Adrenal gland (tissue), 12 donors: ENCODE results near the gene KSR2. TPM values are rescaled to one million over a fixed set of nuclear protein-coding genes. Genes with fewer than 3 reads are reported as not detected.
A peak's percentile ranks its signal among the peaks of the same experiment; 100 is the strongest.

ENCODE experiments used
- DNase-seq, 7 donors: peaks; one replicate each; pipeline ENCODE4 v3.0.0-alpha.2; 2019 to 2020
- H3K27ac ChIP-seq, 5 donors: fragments of 200-600 bp; sonication (generic) in 4 of 5; 1 replicate in 3 of 5; 2 replicates in 2 of 5; pipeline versions ENCODE4 v1.5.1 to v1.8.0; 2016 to 2020; ENCODE audit warnings: mild to moderate bottlenecking in 1 of 5
- H3K27me3 ChIP-seq: fragments of 200-600 bp; 2 replicates; pipeline ENCODE4 v1.8.0; 2021
- H3K36me3 ChIP-seq, 2 donors: fragments of 200-600 bp; replicated peaks in 1 of 2; 1 replicate in 1 of 2; 2 replicates in 1 of 2; pipeline versions ENCODE4 v1.5.1 to v1.8.0; 2018 to 2022
- H3K4me1 ChIP-seq, 2 donors: fragments of 200-600 bp; replicated peaks in 1 of 2; 1 replicate in 1 of 2; 2 replicates in 1 of 2; pipeline versions ENCODE4 v1.5.1 to v1.8.0; 2018 to 2021
- H3K4me3 ChIP-seq, 4 donors: fragments of 200-600 bp; sonication (generic) in 3 of 4; one replicate each; pipeline ENCODE4 v1.5.1; 2016 to 2018
- H3K9me3 ChIP-seq, 3 donors: fragments of 200-600 bp; sonication (generic) in 1 of 3; replicated peaks in 1 of 3; 1 replicate in 2 of 3; 2 replicates in 1 of 3; pipeline versions ENCODE4 v1.5.1 to v1.8.0; 2016 to 2021
- CTCF ChIP-seq, 6 experiments: fragments of 450-650 bp in 4 of 6; fragments of 200-600 bp in 2 of 6; sonication (generic) in 1 of 6; IDR thresholded peaks; 1 replicate in 5 of 6; 2 replicates in 1 of 6; pipeline versions ENCODE4 v1.5.1 to v1.8.0; 2016 to 2021; ENCODE audit warnings: antibody characterized with exemption in 6 of 6, mild to moderate bottlenecking in 2 of 6, moderate library complexity in 1 of 6
- POLR2A ChIP-seq, 2 donors: fragments of 450-650 bp; IDR thresholded peaks; one replicate each; pipeline ENCODE4 v1.6.1; 2017; ENCODE audit warnings: antibody characterized with exemption in 2 of 2, mild to moderate bottlenecking in 2 of 2, moderate library complexity in 1 of 2
- WGBS, 4 donors: extraction: QIAGEN DNeasy Blood & Tissue Kit in 2 of 4; methylation state at CpG; one replicate each; pipeline versions ENCODE4 v1.1.5 to v1.1.7; 2013 to 2017; 5-methylcytosine and 5-hydroxymethylcytosine counted together
- intact Hi-C, 2 donors: fragments of 100-400 bp; cut with DNase I; formaldehyde crosslinking; loops; one replicate each; pipeline versions ENCODE4 v1.14.1 to v1.15.0; 2022 to 2023
- polyA plus RNA-seq, 3 donors: library from polyadenylated mRNA; stranded (reverse); fragments of 200-250 nt in 2 of 3; fragments of 350-450 nt in 1 of 3; fragmentation: Illumina TruSeq in 1 of 3; extraction: RNeasy Lipid Tissue Mini Kit (QIAGEN cat#74804) in 1 of 3; gene quantifications; one replicate each; pipeline ENCODE4 v1.2.3, GENCODE V29; 2013 to 2014
- total RNA-seq, 9 donors: library from RNA; depleted of rRNA in 4 of 9; stranded (reverse); fragments of >200 nt in 4 of 9; fragments of 120-200 nt in 1 of 9; fragmentation: NEBNext Ultra II Directional in 1 of 9; extraction: Animal tissue kit (Norgen Biotek cat#: 25700) in 1 of 9; gene quantifications; one replicate each; pipeline versions ENCODE4 v1.1.0 to v1.2.4, GENCODE V29; 2013 to 2023
- donor health status: healthy with polysubstance abuse.
- donor health status: Bipolar disorder and iron deficiency.
- donor health status: DM: yes; HTN: yes; CAD: no.
- donor health status: DM: no; HTN: no; CAD: no.
- donor health status: DM: no; HTN: no; CAD: no.
- donor health status: DM: yes; HTN: yes; CAD: no.

KSR2 gene
- total and polyA plus RNA-seq, 12 donors = 0.03 to 2.7 (median 0.84) TPM; not detected in 3

GRCh38 chr12:117502633-117503032 is 466.2 kb downstream of the KSR2 start:
- Histone ChIP-seq H3K4me3 (no peak overlapping the region), H3K27ac (no peak overlapping the region), H3K4me1 (no peaks in the 10 kb centered on the region), H3K27me3 (no peaks in the 10 kb centered on the region), H3K36me3 (no peaks in the 10 kb centered on the region), H3K9me3 (no peaks in the 10 kb centered on the region)
- no peak for DNase-seq
- 49 to 76% (median 62%) methylated on average over 2 of the region's 2 CpGs for WGBS, 4 donors
- TF ChIP-seq POLR2A (IDR thresholded peaks at IDR 0.05) = no peak
- TF ChIP-seq CTCF (IDR thresholded peaks at IDR 0.05) = no peak
- intact Hi-C loops = no loop called here

DNA sequence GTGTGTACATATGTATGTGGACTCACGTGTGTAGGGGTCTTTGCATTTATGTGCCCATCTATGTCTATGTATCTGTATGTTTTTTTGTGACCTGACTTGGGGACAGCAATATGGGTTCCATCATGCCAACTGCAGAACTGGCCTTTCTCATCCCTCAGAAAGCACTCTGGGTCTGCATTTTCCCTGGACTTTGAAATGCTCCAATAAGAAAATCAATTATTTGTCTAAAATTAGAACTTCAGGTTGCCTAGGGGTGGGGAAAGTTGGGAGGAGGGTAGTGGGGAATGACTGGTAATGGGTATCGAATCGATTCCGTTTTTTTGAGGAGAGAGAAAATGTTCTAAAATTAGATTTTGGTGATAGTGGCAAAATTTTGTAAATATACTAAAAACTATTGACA is 466.6 kb downstream of the KSR2 start:
- WGBS, 4 donors = 83 to 89% (median 84%) methylated on average over 4 of the region's 4 CpGs
- H3K27ac ChIP-seq = no peak overlapping the region
- no peaks in the 10 kb centered on the region for H3K9me3 ChIP-seq
- no peaks in the 10 kb centered on the region for H3K4me1 ChIP-seq
- no peak for DNase-seq
- no peaks in the 10 kb centered on the region for H3K36me3 ChIP-seq
- intact Hi-C loops = no loop called here
- no peaks in the 10 kb centered on the region for H3K27me3 ChIP-seq
- no peak overlapping the region for H3K4me3 ChIP-seq
- TF ChIP-seq POLR2A (IDR thresholded peaks at IDR 0.05) (no peak), CTCF (IDR thresholded peaks at IDR 0.05) (no peak)

- no peaks in the 10 kb centered on the region for H3K4me1 ChIP-seq
- H3K9me3 ChIP-seq = no peaks in the 10 kb centered on the region
- no peak overlapping the region for H3K4me3 ChIP-seq
- 50 to 68% (median 64%) methylated on average over 7 of the region's 7 CpGs for WGBS, 4 donors
- intact Hi-C loops = no loop called here
- no peaks in the 10 kb centered on the region for H3K27me3 ChIP-seq
- TF ChIP-seq POLR2A (IDR thresholded peaks at IDR 0.05) (no peak), CTCF (IDR thresholded peaks at IDR 0.05) (no peak)
- no peaks in the 10 kb centered on the region for H3K36me3 ChIP-seq
- no peak overlapping the region for H3K27ac ChIP-seq
- peak in 6 of 7 donors; percentile 31 to 67 (median 53) for DNase-seq
Observed at GRCh38 chr12:117501076-117501869, 467.5 kb downstream of the KSR2 start.

GRCh38 chr12:117499759-117500485 is 468.9 kb downstream of the KSR2 start:
- 54 to 64% (median 58%) methylated on average over 8 of the region's 8 CpGs for WGBS, 4 donors
- no peak for TF ChIP-seq CTCF (IDR thresholded peaks at IDR 0.05)
- no peak for TF ChIP-seq POLR2A (IDR thresholded peaks at IDR 0.05)
- intact Hi-C loops = no loop called here
- Histone ChIP-seq H3K4me1 (no peaks in the 10 kb centered on the region), H3K27ac (no peak overlapping the region), H3K27me3 (no peaks in the 10 kb centered on the region), H3K9me3 (no peaks in the 10 kb centered on the region), H3K4me3 (no peak overlapping the region), H3K36me3 (no peaks in the 10 kb centered on the region)
- DNase-seq = no peak
